Stomach smooth muscle (tissue), 2 donors: ENCODE measurements around the gene ITGB6.
"Not testable (repeated sequence)": the region's sequence is repeated elsewhere in the genome, so short reads cannot be mapped to it uniquely, and the experiment has no call there.

Experiments
- H3K27ac ChIP-seq: one replicate; pipeline ENCODE4 v1.7.0; 2013; ENCODE audit warnings: mild to moderate bottlenecking, low read length, inconsistent platforms
- H3K27me3 ChIP-seq, 2 donors: one replicate each; pipeline ENCODE4 v1.7.0; 2013; ENCODE audit warnings: low read length in 2 of 2; ENCODE audit not compliant: insufficient read depth in 2 of 2, control insufficient read depth in 1 of 2
- H3K36me3 ChIP-seq, 2 donors: one replicate each; pipeline ENCODE4 v1.7.0; 2013; ENCODE audit warnings: low read length in 2 of 2; ENCODE audit not compliant: control insufficient read depth in 2 of 2, insufficient read depth in 2 of 2
- H3K4me1 ChIP-seq: one replicate; pipeline ENCODE4 v1.7.0; 2013; ENCODE audit warnings: low read length; ENCODE audit not compliant: control insufficient read depth, insufficient read depth
- H3K4me3 ChIP-seq, 2 donors: one replicate each; pipeline ENCODE4 v1.7.0; 2013; ENCODE audit warnings: low read length in 2 of 2
- H3K9ac ChIP-seq, 2 donors: one replicate each; pipeline ENCODE4 v1.7.0; 2013; ENCODE audit warnings: low read length in 2 of 2, mild to moderate bottlenecking in 1 of 2
- H3K9me3 ChIP-seq, 2 donors: one replicate each; pipeline ENCODE4 v1.7.0; 2013; ENCODE audit warnings: low read length in 2 of 2; ENCODE audit not compliant: control insufficient read depth in 2 of 2
- donor health status: healthy.
- donor health status: Pancreatic carcinoma.

Gene ITGB6

DNA sequence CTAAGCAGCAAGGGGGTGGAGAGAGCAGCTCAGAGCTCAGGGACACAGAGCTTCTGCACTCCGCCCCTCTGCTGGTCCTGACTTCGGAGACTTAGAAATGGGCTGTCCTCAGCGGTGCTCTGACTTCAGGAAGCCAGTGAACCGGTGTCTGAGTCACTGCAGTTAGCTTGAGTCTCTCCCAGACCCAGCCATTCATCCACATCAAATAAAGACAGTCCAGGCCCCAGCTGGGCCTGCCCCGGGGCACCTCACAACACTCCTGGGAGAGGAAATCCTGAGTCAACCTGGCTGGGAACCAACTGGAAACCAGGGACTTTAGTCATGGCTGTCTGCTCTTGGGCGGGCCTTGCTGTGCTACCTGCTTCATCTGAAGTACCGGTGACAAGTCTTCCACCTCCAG, 5.4 kb upstream of the ITGB6 start:
- H3K36me3 ChIP-seq: no peaks in the 10 kb centered on the region
- no peak overlapping the region for H3K27ac ChIP-seq
- peaks cover 22% of the 10 kb centered on the region for H3K4me1 ChIP-seq
- no peaks in the 10 kb centered on the region for H3K27me3 ChIP-seq
- no peak overlapping the region for H3K4me3 ChIP-seq
- no peaks in the 10 kb centered on the region for H3K9me3 ChIP-seq
- H3K9ac ChIP-seq: no peak overlapping the region

DNA sequence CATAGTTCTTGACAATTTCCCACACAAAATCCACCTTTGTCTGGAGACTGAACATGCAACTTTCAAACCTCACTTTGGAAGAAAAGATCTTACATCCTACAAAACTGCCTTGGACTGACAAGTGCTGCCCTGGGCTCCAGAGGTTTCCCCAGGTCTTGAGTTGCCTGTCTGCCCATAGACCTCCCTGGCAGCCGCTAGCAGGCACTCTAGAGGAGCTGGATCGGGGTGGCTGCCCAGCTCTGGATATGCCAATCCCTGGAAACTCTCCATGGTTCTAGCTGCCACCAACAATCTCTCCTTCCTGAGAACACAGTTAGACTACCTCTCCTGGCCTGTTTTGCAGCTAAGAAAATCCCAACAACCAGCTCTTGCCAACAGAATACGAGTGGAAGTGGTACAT, 3.4 kb upstream of the ITGB6 start:
- Histone ChIP-seq H3K27me3 (no peaks in the 10 kb centered on the region), H3K9me3 (no peaks in the 10 kb centered on the region), H3K27ac (no peak overlapping the region), H3K36me3 (no peaks in the 10 kb centered on the region), H3K4me3 (no peak overlapping the region), H3K9ac (no peak overlapping the region), H3K4me1 (peaks cover 8% of the 10 kb centered on the region)

DNA sequence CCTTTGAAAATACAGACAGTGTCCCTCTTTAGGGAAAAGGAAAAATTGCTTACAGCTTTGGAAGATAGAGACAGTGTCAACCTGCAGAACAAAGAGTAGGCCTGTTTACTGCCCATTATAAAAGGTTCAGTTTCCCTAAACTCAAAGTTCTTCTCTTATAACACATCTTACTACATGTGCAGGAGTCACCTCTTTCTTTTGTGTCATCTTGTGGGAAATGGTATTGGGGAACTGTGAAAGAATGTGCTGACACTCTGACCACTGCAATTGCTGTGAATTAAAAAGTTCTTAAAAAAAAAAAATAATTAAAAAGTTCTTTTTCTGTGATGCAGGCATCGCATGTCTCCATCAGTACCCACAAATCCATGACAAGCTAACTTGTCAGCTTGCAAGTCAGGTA, 2.9 kb upstream of the ITGB6 start:
- no peaks in the 10 kb centered on the region for H3K36me3 ChIP-seq
- no peak overlapping the region for H3K27ac ChIP-seq

DNA sequence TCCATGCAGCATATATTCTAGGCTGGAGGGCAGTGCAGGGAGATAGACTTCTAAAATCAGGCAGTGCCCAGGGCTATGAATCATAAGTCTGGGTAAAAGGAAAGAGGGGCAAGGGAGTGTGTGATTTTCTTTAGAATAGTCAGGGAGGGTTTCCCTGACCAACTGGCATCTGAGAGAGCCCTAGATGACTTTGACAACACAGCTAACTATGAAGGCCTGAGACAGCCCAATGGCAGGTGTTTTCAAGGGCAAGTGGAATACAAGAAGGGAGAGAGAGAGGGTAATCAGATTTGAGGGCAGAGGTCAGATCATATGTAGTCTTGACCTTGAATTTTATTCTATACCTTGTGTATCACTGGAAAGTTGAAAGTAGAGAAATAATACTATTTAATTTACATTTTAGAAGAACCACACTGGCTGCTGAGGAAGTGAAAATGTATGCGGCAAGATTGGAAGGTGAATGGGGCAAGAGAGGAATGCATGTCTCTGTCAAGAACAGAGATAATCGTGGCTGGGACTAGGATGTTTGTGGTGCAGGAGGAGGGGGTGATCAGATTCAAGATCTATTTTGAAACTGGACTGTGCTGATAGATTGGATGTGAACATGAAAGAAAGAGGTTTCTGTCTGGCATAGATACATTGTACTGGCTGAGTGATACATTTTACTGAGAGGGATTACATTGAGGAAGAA, 1.9 kb upstream of the ITGB6 start:
- Histone ChIP-seq H3K9me3 (no peaks in the 10 kb centered on the region), H3K27ac (no peak overlapping the region), H3K9ac (no peak overlapping the region), H3K27me3 (no peaks in the 10 kb centered on the region), H3K4me1 (peaks cover 2% of the 10 kb centered on the region), H3K36me3 (no peaks in the 10 kb centered on the region), H3K4me3 (no peak overlapping the region)

More for the DNA sequence above, 2.9 kb upstream of the ITGB6 start:
- Histone ChIP-seq H3K27me3 (no peaks in the 10 kb centered on the region), H3K4me1 (peaks cover 4% of the 10 kb centered on the region), H3K9me3 (no peaks in the 10 kb centered on the region), H3K9ac (no peak overlapping the region), H3K4me3 (no peak overlapping the region)

DNA sequence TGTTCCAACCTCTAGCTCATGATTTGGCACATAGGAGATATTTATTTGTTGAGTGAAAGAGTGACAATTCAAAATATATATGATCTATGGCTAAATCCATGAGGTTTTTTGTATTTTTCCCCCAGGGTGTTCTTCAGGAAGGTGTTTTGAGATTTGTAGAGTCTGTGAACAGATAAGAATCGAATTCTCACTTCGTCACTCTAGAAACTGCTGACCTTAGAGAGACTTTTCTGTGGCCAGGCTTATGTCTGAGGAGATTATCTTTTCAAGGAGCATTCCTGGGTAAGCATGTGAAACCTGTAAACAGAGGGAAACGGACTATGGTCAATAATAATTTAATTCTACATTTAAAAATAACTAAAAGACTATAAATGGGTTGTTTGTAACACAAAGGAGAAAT, 849 bp upstream of the ITGB6 start:
- Histone ChIP-seq H3K27me3 (no peaks in the 10 kb centered on the region), H3K4me1 (peaks cover 2% of the 10 kb centered on the region), H3K36me3 (no peaks in the 10 kb centered on the region), H3K9me3 (no peaks in the 10 kb centered on the region), H3K27ac (no peak overlapping the region), H3K4me3 (no peak overlapping the region), H3K9ac (no peak overlapping the region)

GRCh38 chr2:160199053-160199452, 1.0 kb downstream of the ITGB6 start:
- H3K27ac ChIP-seq: no peak overlapping the region
- H3K27me3 ChIP-seq: no peaks in the 10 kb centered on the region
- no peak overlapping the region for H3K4me3 ChIP-seq
- H3K36me3 ChIP-seq: no peaks in the 10 kb centered on the region
- H3K9me3 ChIP-seq: no peaks in the 10 kb centered on the region
- no peak overlapping the region for H3K9ac ChIP-seq
- no peaks in the 10 kb centered on the region for H3K4me1 ChIP-seq

GRCh38 chr2:160197587-160197986, 2.5 kb downstream of the ITGB6 start:
- Histone ChIP-seq H3K36me3 (no peaks in the 10 kb centered on the region), H3K27me3 (no peaks in the 10 kb centered on the region), H3K9ac (no peak overlapping the region), H3K9me3 (no peaks in the 10 kb centered on the region), H3K4me3 (no peak overlapping the region), H3K27ac (no peak overlapping the region), H3K4me1 (no peaks in the 10 kb centered on the region)

- H3K4me1 ChIP-seq: no peaks in the 10 kb centered on the region
- no peak overlapping the region for H3K27ac ChIP-seq
- H3K9ac ChIP-seq: no peak overlapping the region
- no peaks in the 10 kb centered on the region for H3K9me3 ChIP-seq
- H3K4me3 ChIP-seq: no peak overlapping the region
- H3K27me3 ChIP-seq: no peaks in the 10 kb centered on the region
- no peaks in the 10 kb centered on the region for H3K36me3 ChIP-seq
These were observed 5.1 kb downstream of the ITGB6 start for GRCh38 chr2:160194946-160195345.

- no peak overlapping the region for H3K9ac ChIP-seq
- no peak overlapping the region for H3K27ac ChIP-seq
- H3K9me3 ChIP-seq: no peaks in the 10 kb centered on the region
- H3K4me3 ChIP-seq: no peak overlapping the region
- no peaks in the 10 kb centered on the region for H3K36me3 ChIP-seq
- H3K4me1 ChIP-seq: no peaks in the 10 kb centered on the region
- no peaks in the 10 kb centered on the region for H3K27me3 ChIP-seq
These were observed 5.7 kb downstream of the ITGB6 start for GRCh38 chr2:160194351-160194750.

DNA sequence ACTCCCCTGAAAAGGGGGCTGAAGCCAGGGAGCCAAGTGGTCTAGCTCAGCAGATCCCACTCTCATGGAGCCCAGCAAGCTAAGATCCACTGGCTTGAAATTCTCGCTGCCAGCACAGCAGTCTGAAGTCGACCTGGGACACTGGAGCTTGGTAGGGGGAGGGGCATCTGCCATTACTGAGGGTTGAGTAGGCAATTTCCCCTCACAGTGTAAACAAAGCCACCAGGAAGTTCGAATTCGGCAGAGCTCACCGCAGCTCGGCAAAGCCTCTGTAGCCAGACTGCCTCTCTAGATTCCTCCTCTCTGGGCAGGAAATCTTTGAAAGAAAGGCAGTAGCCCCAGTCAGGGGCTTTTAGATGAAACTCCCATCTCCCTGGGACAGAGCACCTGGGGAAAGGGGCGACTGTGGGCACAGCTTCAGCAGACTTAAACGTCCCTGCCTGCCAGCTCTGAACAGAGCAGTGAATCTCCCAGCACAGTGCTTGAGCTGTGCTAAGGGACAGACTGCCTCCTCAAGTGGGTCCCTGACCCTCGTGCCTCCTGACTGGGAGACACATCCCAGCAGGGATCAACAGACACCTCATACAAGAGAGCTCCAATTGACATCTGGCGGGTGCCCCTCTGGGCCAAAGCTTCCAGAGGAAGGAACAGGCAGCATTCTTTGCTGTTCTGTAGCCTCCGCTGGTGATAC, 18.8 kb downstream of the ITGB6 start:
- H3K4me3 ChIP-seq, H3K9ac ChIP-seq, H3K4me1 ChIP-seq, H3K9me3 ChIP-seq, H3K27me3 ChIP-seq, H3K27ac ChIP-seq, H3K36me3 ChIP-seq: not testable (repeated sequence)

DNA sequence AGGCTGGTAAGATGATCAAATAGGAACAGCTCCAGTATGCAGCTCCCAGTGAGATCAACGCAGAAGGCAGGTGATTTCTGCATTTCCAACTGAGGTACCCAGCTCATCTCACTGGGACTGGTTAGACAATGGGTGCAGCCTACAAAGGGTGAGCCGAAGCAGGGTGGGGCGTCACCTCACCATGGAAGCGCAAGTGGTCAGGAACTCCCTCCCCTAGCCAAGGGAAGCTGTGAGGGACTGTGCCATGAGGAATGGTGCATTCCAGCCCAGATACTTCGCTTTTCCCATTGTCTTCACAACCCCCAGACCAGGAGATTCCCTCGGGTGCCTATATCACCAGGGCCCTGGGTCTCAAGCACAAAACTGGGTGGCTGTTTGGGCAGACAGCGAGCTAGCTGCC, 19.4 kb downstream of the ITGB6 start:
- not testable (repeated sequence) for H3K9me3 ChIP-seq, H3K27me3 ChIP-seq, H3K4me3 ChIP-seq, H3K9ac ChIP-seq, H3K27ac ChIP-seq, H3K4me1 ChIP-seq, H3K36me3 ChIP-seq
